ENCODE data around the gene APH1A. TPM values are rescaled to one million over a fixed set of nuclear protein-coding genes. Genes with fewer than 3 reads are reported as not detected.

The APH1A gene
- total RNA-seq, 1 donor from 2014 or later, result 170 TPM

DNA sequence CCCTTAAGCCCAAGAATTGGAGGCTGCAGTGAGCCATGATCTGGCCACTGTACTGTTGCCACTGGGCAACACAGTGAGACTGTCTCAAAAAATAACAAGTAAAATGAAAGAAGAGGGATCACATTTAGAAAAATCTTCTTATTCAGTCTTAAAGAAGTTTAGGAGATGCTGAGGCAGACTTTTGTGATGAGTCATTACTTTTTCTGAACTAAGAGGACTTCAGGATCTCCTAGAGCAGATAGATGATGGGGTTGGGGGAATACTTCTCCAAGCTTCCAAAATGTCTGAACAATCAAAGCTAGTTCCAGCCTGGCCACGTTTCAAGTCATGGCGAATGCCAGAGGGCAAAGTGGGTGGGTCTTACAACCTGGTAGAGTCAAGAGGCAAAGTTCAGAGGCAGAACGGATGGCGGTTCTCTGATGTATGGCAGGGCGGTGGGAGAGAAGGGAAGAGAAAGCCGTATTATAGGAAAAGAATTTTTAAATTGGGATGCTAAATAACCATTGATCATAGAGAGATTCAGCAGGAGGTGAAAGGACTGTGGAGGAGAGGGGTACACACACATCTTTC is 11.4 kb upstream of the APH1A start:
- TF ChIP-seq, protein P1, sequence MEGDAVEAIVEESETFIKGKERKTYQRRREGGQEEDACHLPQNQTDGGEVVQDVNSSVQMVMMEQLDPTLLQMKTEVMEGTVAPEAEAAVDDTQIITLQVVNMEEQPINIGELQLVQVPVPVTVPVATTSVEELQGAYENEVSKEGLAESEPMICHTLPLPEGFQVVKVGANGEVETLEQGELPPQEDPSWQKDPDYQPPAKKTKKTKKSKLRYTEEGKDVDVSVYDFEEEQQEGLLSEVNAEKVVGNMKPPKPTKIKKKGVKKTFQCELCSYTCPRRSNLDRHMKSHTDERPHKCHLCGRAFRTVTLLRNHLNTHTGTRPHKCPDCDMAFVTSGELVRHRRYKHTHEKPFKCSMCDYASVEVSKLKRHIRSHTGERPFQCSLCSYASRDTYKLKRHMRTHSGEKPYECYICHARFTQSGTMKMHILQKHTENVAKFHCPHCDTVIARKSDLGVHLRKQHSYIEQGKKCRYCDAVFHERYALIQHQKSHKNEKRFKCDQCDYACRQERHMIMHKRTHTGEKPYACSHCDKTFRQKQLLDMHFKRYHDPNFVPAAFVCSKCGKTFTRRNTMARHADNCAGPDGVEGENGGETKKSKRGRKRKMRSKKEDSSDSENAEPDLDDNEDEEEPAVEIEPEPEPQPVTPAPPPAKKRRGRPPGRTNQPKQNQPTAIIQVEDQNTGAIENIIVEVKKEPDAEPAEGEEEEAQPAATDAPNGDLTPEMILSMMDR (IDR thresholded peaks at IDR 0.05; ENCODE audit: insufficient read depth, low read length, severe bottlenecking), result no peak
- Histone ChIP-seq H3K4me3 (ENCODE audit: low read depth, low read length) (no peak overlapping the region), H3K36me3 (ENCODE audit: control insufficient read depth, insufficient read depth, low read length) (peaks cover 3% of the 10 kb centered on the region), H3K27me3 (ENCODE audit: control insufficient read depth, insufficient read depth, low read length) (no peaks in the 10 kb centered on the region)
- no peak for DNase-seq (ENCODE audit: low read depth)
- FAIRE-seq, result no peak

DNA sequence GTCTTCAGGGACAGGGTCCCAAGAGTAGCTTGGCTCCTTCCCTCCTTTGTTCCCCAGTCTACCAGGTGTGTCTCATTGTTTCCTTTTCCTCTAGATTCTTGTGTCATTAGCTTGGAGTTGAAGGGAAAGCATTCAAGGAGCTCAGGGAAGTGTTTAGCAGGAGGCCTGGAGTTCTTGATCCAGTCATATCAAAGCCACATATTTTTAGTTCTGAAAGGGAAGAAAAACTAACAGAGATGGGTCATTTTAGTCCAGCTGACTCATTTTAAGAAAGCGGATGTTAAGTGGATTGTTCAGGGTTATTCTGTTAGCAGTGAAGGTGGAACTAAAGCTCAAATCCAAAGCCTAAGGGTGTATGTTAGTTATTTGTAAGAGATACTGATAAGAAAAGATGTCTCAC is 4.5 kb upstream of the APH1A start:
- no peaks in the 10 kb centered on the region for H3K27me3 ChIP-seq (ENCODE audit: control insufficient read depth, insufficient read depth, low read length)
- FAIRE-seq, result no peak
- H3K36me3 ChIP-seq (ENCODE audit: control insufficient read depth, insufficient read depth, low read length), result no peaks in the 10 kb centered on the region
- no peak overlapping the region for H3K4me3 ChIP-seq (ENCODE audit: low read depth, low read length)
- TF ChIP-seq, protein P1 (IDR thresholded peaks at IDR 0.05; ENCODE audit: insufficient read depth, low read length, severe bottlenecking), result no peak
- DNase-seq (ENCODE audit: low read depth), result no peak

DNA sequence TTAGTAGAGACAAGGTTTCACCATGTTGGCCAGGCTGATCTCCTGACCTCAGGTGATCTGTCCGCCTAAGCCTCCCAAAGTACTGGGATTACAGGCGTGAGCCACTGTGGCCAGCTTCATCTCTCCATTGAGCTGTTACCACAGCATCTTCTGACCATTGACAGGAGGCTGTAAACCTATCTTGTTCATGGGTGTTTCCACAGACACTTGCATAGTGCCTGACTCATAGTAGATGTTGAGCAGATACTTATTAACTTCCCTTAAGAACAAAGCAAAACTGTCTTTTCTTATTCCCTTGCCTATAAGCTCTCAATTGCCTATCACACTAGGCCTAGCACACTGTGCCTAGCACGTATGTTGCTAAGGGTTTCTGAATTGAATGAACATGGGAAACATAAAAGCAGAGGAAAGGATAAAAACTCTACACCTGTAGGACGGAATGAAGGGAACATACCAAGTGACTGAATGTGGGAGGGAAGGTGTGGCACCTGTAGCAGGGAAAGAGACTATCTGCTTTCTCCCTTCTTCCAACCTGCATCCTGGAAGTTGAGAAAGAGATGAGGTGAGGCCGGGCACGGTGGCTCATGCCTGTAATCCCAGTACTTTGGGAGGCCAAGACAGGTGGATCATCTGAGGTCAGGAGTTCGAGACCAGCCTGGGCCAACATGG is 2.6 kb upstream of the APH1A start:
- DNase-seq (ENCODE audit: low read depth) (no peak), FAIRE-seq (no peak)
- H3K4me3 ChIP-seq (ENCODE audit: low read depth, low read length), result no peak overlapping the region
- no peaks in the 10 kb centered on the region for H3K27me3 ChIP-seq (ENCODE audit: control insufficient read depth, insufficient read depth, low read length)
- H3K36me3 ChIP-seq (ENCODE audit: control insufficient read depth, insufficient read depth, low read length), result peaks cover 4% of the 10 kb centered on the region
- TF ChIP-seq, protein P1 (IDR thresholded peaks at IDR 0.05; ENCODE audit: insufficient read depth, low read length, severe bottlenecking), result no peak

DNA sequence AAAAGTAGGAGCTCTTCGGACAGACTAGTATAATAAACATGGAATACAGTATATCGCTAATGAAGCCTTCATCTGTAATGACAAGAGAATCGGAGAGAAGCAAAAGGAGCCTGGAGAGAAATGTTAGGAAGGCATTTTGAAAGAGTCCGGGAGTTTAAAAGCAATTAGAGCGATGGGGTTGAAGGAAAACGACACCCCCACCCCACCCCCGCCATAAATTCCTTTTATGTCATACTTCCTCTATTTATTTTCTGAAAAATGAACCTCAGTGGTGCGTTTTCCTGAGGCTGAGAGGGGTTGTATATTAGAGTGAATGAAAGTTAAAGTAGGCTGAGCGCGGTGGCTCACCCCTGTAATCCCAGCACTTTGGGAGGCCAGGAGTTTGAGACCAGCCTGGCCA is 635 bp upstream of the APH1A start:
- H3K36me3 ChIP-seq (ENCODE audit: control insufficient read depth, insufficient read depth, low read length), result peaks cover 8% of the 10 kb centered on the region
- no peak for FAIRE-seq
- DNase-seq (ENCODE audit: low read depth), result no peak
- peak overlapping the region; percentile 90 for H3K4me3 ChIP-seq (ENCODE audit: low read depth, low read length)
- TF ChIP-seq, protein P1 (IDR thresholded peaks at IDR 0.05; ENCODE audit: insufficient read depth, low read length, severe bottlenecking), result no peak
- no peaks in the 10 kb centered on the region for H3K27me3 ChIP-seq (ENCODE audit: control insufficient read depth, insufficient read depth, low read length)

DNA sequence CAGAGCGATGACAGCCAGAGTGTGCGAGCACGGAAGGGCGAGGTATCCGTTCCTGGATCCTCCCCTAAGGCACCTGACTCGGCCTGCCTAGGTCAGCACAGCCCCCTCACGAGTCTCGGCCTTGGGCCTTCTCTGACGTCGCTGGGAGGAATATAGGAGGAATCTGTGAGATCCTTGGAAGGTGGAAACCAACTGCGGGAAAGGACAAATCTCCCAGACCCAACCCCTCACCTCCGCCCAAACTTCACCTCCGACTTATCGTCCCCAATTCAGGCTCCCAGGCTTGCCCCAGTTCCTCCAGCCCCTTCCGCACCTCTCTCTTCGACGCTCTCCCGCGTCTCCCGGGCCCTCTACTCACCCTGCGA is 494 bp downstream of the APH1A start:
- FAIRE-seq (no peak), DNase-seq (ENCODE audit: low read depth) (peak; percentile 57)
- TF ChIP-seq, protein P1 (IDR thresholded peaks at IDR 0.05; ENCODE audit: insufficient read depth, low read length, severe bottlenecking), result no peak
- peak overlapping the region; percentile 90 for H3K4me3 ChIP-seq (ENCODE audit: low read depth, low read length)
- peaks cover 8% of the 10 kb centered on the region for H3K36me3 ChIP-seq (ENCODE audit: control insufficient read depth, insufficient read depth, low read length)
- H3K27me3 ChIP-seq (ENCODE audit: control insufficient read depth, insufficient read depth, low read length), result no peaks in the 10 kb centered on the region

DNA sequence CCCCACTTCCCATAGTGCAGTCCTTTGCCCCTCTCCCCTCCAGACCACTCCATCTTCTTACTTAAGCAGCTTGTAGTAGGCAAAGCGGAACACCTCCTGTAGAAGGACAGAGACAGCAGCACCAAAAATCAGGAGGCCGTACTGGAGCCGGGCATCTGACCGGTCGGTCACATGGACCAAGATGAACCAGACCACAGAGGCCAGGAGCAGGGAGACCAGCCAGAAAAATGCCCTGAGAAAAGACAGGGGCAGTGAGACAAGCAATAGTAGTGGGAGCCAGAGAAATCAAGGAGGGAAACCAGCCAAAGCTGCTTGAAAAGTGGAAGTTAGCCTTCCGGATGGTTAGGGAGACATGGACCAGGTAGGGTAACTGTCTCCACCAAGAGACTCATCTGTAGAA is 920 bp downstream of the APH1A start:
- TF ChIP-seq, protein P1 (IDR thresholded peaks at IDR 0.05; ENCODE audit: insufficient read depth, low read length, severe bottlenecking), result no peak
- H3K36me3 ChIP-seq (ENCODE audit: control insufficient read depth, insufficient read depth, low read length), result peaks cover 8% of the 10 kb centered on the region
- peak overlapping the region; percentile 90 for H3K4me3 ChIP-seq (ENCODE audit: low read depth, low read length)
- DNase-seq (ENCODE audit: low read depth) (no peak), FAIRE-seq (no peak)
- no peaks in the 10 kb centered on the region for H3K27me3 ChIP-seq (ENCODE audit: control insufficient read depth, insufficient read depth, low read length)
